GM12801 (cell line): ENCODE results near the gene ACHE.

Experiments used
- CTCF ChIP-seq: IDR thresholded peaks from one replicate; pipeline ENCODE4 v1.5.1; 2011; ENCODE audit warnings: control low read depth; ENCODE audit not compliant: insufficient read length; ENCODE audit errors: extremely low read depth

The ACHE gene

GRCh38 chr7:100892364-100893317 lies 3.0 kb downstream of the ACHE start:
- no peak for TF ChIP-seq CTCF

- no peak for TF ChIP-seq CTCF
Measured at GRCh38 chr7:100891568-100892247, 4.0 kb downstream of the ACHE start.

- TF ChIP-seq CTCF = no peak
Measured at GRCh38 chr7:100890653-100891567, 4.8 kb downstream of the ACHE start.

GRCh38 chr7:100888988-100889750 lies 6.5 kb downstream of the ACHE start, which contains the start of gene UFSP1:
Gene UFSP1, minus strand, starts transcription at chr7:100889715. Its CDS starts 444 bp downstream, at chr7:100889271.
- no peak for TF ChIP-seq CTCF

GRCh38 chr7:100888291-100888987 lies 7.2 kb downstream of the ACHE start:
- TF ChIP-seq CTCF = no peak

GRCh38 chr7:100887516-100888290 lies 8.0 kb downstream of the ACHE start:
- no peak for TF ChIP-seq CTCF
